Psoas muscle (tissue), 8 donors: ENCODE measurements around the gene ANKMY1. TPM values are rescaled to one million over a fixed set of nuclear protein-coding genes. Genes with fewer than 3 reads are reported as not detected.
"Not testable (repeated sequence)": the region's sequence is repeated elsewhere in the genome, so short reads cannot be mapped to it uniquely, and the experiment has no call there.

Experiments used
- ATAC-seq, 4 donors: fragments of 200-7000 bp; cut with Tn5 transposase; one replicate each; pipeline ENCODE4 v1.9.1; 2020; ENCODE audit warnings: moderate library complexity in 3 of 4, mild to moderate bottlenecking in 2 of 4
- DNase-seq, 2 donors: peaks; one replicate each; pipeline ENCODE4 v3.0.0-alpha.2; 2020
- H3K27ac ChIP-seq: fragments of 200-600 bp; one replicate; pipeline ENCODE4 v1.8.0; 2022
- H3K27me3 ChIP-seq, 3 donors: fragments of 200-600 bp in 1 of 3; one replicate each; pipeline versions ENCODE4 v1.6.1 to v1.8.0; 2013 to 2022; ENCODE audit warnings: low read length in 2 of 3, mild to moderate bottlenecking in 2 of 3, moderate library complexity in 1 of 3; ENCODE audit not compliant: insufficient read depth in 3 of 3
- H3K36me3 ChIP-seq, 2 donors: fragments of 200-600 bp in 1 of 2; one replicate each; pipeline versions ENCODE4 v1.6.1 to v1.8.0; 2013 to 2022; ENCODE audit warnings: low read depth in 1 of 2, mild to moderate bottlenecking in 1 of 2, moderate library complexity in 1 of 2; ENCODE audit not compliant: insufficient read depth in 1 of 2
- H3K4me1 ChIP-seq: fragments of 200-600 bp; one replicate; pipeline ENCODE4 v1.8.0; 2022
- H3K4me3 ChIP-seq: fragments of 200-600 bp; one replicate; pipeline ENCODE4 v1.8.0; 2022; ENCODE audit warnings: mild to moderate bottlenecking
- H3K9me3 ChIP-seq: fragments of 200-600 bp; one replicate; pipeline ENCODE4 v1.8.0; 2022
- CTCF ChIP-seq: fragments of 200-600 bp; IDR thresholded peaks from one replicate; pipeline ENCODE4 v1.8.0; 2022; ENCODE audit warnings: antibody characterized with exemption
- WGBS, 3 donors: extraction: QIAGEN DNeasy Blood & Tissue Kit; methylation state at CpG; one replicate each; pipeline versions ENCODE4 v1.1.6 to v1.1.7; 2013; 5-methylcytosine and 5-hydroxymethylcytosine counted together
- intact Hi-C, 2 donors: fragments of 100-400 bp; cut with DNase I; formaldehyde crosslinking; loops; one replicate each; pipeline versions ENCODE4 v1.11.0 to v1.14.2; 2022
- polyA plus RNA-seq, 3 donors: library from polyadenylated mRNA; stranded (reverse); fragments of 200-250 nt; gene quantifications; one replicate each; pipeline ENCODE4 v1.2.3, GENCODE V29; 2013
- total RNA-seq, 4 donors: library from RNA; stranded (reverse); fragmentation: NEBNext Ultra II Directional in 2 of 4; extraction: Animal tissue kit (Norgen Biotek cat#: 25700) in 2 of 4; gene quantifications; one replicate each; pipeline versions ENCODE4 v1.2.1 to v1.2.4, GENCODE V29; 2021 to 2023
- donor health status: healthy with polysubstance abuse.
- donor health status: DM: no; HTN: no; CAD: no; lungs with moderate emphysema.
- donor health status: Bipolar disorder and iron deficiency.
- donor health status: healthy.
- donor health status: DM: yes; HTN: yes; CAD: no.
- donor health status: DM: no; HTN: no; CAD: no.
- donor health status: DM: no; HTN: no; CAD: no.
- donor health status: DM: yes; HTN: yes; CAD: no.

The ANKMY1 gene
- total and polyA plus RNA-seq, 7 donors, result 1.4 to 5.8 (median 3.0) TPM

- Histone ChIP-seq H3K36me3 (peaks cover 0 to 21% of the 10 kb centered on the region in 2 donors), H3K27ac (peak overlapping the region; percentile 71), H3K9me3 (no peaks in the 10 kb centered on the region), H3K4me1 (peaks cover 57% of the 10 kb centered on the region), H3K4me3 (peak overlapping the region; percentile 88), H3K27me3 (no peaks in the 10 kb centered on the region)
- no peak for TF ChIP-seq CTCF
- intact Hi-C loops, result no loop called here
- DNase-seq (peak; percentile 72 to 81), ATAC-seq (no peak)
- WGBS, 3 donors, result 69 to 73% (median 72%) methylated on average over 26 of the region's 26 CpGs
Observed at GRCh38 chr2:240565333-240566202, 7.8 kb upstream of the ANKMY1 start.

GRCh38 chr2:240564561-240565332, 7.0 kb upstream of the ANKMY1 start:
- ATAC-seq (no peak), DNase-seq (no peak)
- intact Hi-C loops, result no loop called here
- no peaks in the 10 kb centered on the region for H3K9me3 ChIP-seq
- peaks cover 50% of the 10 kb centered on the region for H3K4me1 ChIP-seq
- H3K36me3 ChIP-seq, result peaks cover 0 to 21% of the 10 kb centered on the region in 2 donors
- TF ChIP-seq CTCF, result no peak
- no peak overlapping the region for H3K27ac ChIP-seq
- H3K4me3 ChIP-seq, result no peak overlapping the region
- no peaks in the 10 kb centered on the region for H3K27me3 ChIP-seq
- WGBS, 3 donors, result 85 to 91% (median 87%) methylated on average over 10 of the region's 10 CpGs

- Histone ChIP-seq H3K4me1 (peaks cover 51% of the 10 kb centered on the region), H3K27ac (no peak overlapping the region)
- intact Hi-C loops, result no loop called here
Observed at GRCh38 chr2:240563951-240564560, 6.3 kb upstream of the ANKMY1 start.

GRCh38 chr2:240563231-240563630, 5.4 kb upstream of the ANKMY1 start:
- H3K9me3 ChIP-seq, ATAC-seq, H3K4me3 ChIP-seq, H3K27me3 ChIP-seq, intact Hi-C loops: not testable (repeated sequence)
- peak in 1 of 2 donors; percentile 36 for DNase-seq
- Histone ChIP-seq H3K4me1 (peaks cover 57% of the 10 kb centered on the region), H3K36me3 (peaks cover 0 to 21% of the 10 kb centered on the region in 2 donors), H3K27ac (peak overlapping the region; percentile 100)
- 92 to 96% (median 94%) methylated on average over 17 of the region's 17 CpGs for WGBS, 3 donors

More at GRCh38 chr2:240563951-240564560, 6.3 kb upstream of the ANKMY1 start:
- ATAC-seq, result no peak
- no peak for TF ChIP-seq CTCF
- Histone ChIP-seq H3K9me3 (no peaks in the 10 kb centered on the region), H3K4me3 (no peak overlapping the region), H3K27me3 (no peaks in the 10 kb centered on the region), H3K36me3 (peaks cover 0 to 21% of the 10 kb centered on the region in 2 donors)
- DNase-seq, result no peak
- WGBS, 3 donors, result 90 to 93% (median 92%) methylated on average over 12 of the region's 12 CpGs
